IMR-90 (cell line): Measurements from ENCODE around the gene SPTB.

ENCODE experiments used
- BHLHE40 ChIP-seq: fragments of 150-350 bp; IDR thresholded peaks from 2 replicates; pipeline ENCODE4 v1.6.1; 2016; ENCODE audit warnings: mild to moderate bottlenecking, low read depth, low read length
- CTCF ChIP-seq: conservative IDR thresholded peaks from 2 replicates; pipeline ENCODE4 v1.5.1; 2012; ENCODE audit warnings: mild to moderate bottlenecking, low read depth, low read length, improper control_type of control experiment
- MAZ ChIP-seq: IDR thresholded peaks from 2 replicates; pipeline ENCODE4 v1.6.1; 2012; ENCODE audit warnings: low read depth, mild to moderate bottlenecking, low read length, improper control_type of control experiment, moderate library complexity, borderline replicate concordance
- POLR2A ChIP-seq: IDR thresholded peaks from 2 replicates; pipeline ENCODE4 v1.6.1; 2012; ENCODE audit warnings: mild to moderate bottlenecking, low read depth, low read length

DNA sequence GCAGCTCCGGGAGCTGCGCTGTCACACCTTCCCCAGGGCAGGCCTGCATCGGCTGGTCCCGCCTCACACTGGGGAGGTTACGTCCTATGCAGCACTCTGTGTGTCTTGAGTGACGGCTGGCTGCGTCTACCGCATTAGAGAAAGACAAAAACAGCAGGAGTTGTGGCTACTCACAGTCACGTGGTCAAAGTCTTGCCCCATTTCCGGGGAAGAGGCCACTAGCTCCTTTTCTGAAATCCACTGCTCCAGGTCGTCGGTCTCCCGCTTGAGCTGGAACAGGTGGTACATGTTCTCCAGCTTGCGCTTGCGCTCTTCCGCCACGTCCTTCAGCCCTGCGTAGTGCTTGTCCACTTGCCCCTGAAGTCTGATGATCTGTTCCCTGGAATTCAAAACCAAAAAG lies 106.7 kb downstream of the SPTB start:
- TF ChIP-seq MAZ (no peak), BHLHE40 (no peak), CTCF (no peak), POLR2A (no peak)
